ENCODE measurements around the gene CIB1. TPM values are rescaled to one million over a fixed set of nuclear protein-coding genes. Genes with fewer than 3 reads are reported as not detected.

The CIB1 gene
- total RNA-seq, 1 donor from 2014 or later = 42.7 TPM

DNA sequence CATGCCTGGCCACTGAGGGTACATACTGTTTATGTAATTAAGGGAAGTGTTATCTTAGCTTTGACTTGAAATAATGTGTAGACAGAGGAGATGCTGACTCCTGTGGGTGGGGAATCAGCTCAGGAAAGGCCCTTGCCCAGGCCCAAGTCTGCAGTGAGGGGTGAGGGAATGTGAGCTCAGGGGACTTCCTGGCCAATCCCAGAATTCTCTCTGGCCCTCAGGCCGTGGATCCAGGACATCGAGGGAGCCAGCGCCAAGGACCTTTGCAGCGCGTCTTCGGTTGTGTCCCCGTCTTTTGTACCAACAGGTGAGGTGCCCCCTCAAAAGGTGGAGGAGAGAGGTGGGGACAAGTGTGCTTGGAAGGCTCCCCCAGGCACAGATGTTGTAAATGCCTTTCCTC lies 6.4 kb downstream of the CIB1 start:
- no peak for DNase-seq (ENCODE audit: extremely low spot score in 2 of 2)
- TF ChIP-seq, protein P1, sequence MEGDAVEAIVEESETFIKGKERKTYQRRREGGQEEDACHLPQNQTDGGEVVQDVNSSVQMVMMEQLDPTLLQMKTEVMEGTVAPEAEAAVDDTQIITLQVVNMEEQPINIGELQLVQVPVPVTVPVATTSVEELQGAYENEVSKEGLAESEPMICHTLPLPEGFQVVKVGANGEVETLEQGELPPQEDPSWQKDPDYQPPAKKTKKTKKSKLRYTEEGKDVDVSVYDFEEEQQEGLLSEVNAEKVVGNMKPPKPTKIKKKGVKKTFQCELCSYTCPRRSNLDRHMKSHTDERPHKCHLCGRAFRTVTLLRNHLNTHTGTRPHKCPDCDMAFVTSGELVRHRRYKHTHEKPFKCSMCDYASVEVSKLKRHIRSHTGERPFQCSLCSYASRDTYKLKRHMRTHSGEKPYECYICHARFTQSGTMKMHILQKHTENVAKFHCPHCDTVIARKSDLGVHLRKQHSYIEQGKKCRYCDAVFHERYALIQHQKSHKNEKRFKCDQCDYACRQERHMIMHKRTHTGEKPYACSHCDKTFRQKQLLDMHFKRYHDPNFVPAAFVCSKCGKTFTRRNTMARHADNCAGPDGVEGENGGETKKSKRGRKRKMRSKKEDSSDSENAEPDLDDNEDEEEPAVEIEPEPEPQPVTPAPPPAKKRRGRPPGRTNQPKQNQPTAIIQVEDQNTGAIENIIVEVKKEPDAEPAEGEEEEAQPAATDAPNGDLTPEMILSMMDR (IDR thresholded peaks at IDR 0.05) = no peak
- TF ChIP-seq POLR2A (IDR thresholded peaks at IDR 0.05) (no peak), POLR2AphosphoS5 (IDR thresholded peaks at IDR 0.05; ENCODE audit: insufficient read depth in 1 of 2, low read depth in 1 of 2) (no peak)
- Histone ChIP-seq H3K4me1 (peaks cover 28% of the 10 kb centered on the region), H3K4me3 (no peak overlapping the region), H3K27ac (no peak overlapping the region), H3K36me3 (peaks cover 0 to 75% of the 10 kb centered on the region in 2 donors), H3K9me3 (no peaks in the 10 kb centered on the region), H3K27me3 (no peaks in the 10 kb centered on the region)
- intact Hi-C loops (cut with DNase I) = no loop called here

DNA sequence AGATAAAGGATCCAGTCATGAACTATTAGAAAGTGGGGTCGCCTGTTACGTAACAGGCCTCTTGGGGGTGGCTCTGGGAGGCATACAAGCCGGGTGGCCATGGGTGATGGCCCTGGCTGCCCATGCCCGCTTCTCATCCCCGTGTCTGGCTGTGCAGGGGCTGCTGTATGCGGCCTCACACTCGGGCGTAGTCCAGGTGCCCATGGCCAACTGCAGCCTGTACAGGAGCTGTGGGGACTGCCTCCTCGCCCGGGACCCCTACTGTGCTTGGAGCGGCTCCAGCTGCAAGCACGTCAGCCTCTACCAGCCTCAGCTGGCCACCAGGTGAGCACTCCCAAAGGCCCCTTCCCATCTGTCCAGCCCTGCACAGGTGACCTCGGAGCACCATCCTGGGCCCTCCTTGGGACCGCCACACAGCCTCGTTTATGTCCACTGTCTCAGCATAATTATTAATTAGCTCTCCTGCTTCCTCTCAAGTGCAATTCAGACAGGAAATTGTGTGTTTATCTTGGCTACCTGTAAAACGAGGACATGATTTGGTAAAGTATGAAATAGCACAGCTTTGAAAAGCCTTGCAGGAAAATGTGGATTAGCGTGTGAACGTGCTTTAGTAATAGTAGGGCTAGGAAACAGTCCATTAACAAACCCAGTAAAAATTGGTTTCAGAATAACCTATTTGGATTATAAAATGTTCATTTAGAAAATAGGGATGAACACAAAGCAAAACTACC lies 8.1 kb downstream of the CIB1 start:
- H3K27ac ChIP-seq = no peak overlapping the region
- no peak for DNase-seq (ENCODE audit: extremely low spot score in 2 of 2)
- H3K9me3 ChIP-seq = no peaks in the 10 kb centered on the region
- no peak overlapping the region for H3K4me3 ChIP-seq
- H3K27me3 ChIP-seq = no peaks in the 10 kb centered on the region
- intact Hi-C loops (cut with DNase I) = no loop called here
- peaks cover 21% of the 10 kb centered on the region for H3K4me1 ChIP-seq
- no peak for TF ChIP-seq POLR2A (IDR thresholded peaks at IDR 0.05)
- no peak for TF ChIP-seq POLR2AphosphoS5 (IDR thresholded peaks at IDR 0.05; ENCODE audit: insufficient read depth in 1 of 2, low read depth in 1 of 2)
- TF ChIP-seq, protein P1 (IDR thresholded peaks at IDR 0.05) = no peak
- H3K36me3 ChIP-seq = peaks cover 0 to 75% of the 10 kb centered on the region in 2 donors

DNA sequence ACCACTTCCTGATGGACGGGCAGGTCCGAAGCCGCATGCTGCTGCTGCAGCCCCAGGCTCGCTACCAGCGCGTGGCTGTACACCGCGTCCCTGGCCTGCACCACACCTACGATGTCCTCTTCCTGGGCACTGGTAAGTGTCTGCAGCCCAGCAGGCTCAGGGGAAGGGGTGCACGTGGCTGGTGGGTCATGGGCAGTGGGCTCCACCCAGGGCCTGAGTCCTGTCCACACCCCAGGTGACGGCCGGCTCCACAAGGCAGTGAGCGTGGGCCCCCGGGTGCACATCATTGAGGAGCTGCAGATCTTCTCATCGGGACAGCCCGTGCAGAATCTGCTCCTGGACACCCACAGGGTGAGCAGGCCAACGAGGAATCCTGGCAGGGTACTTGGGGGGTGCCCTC lies 8.7 kb downstream of the CIB1 start:
- H3K4me1 ChIP-seq = peaks cover 16% of the 10 kb centered on the region
- intact Hi-C loops (cut with DNase I) = no loop called here
- H3K36me3 ChIP-seq = peaks cover 0 to 73% of the 10 kb centered on the region in 2 donors
- TF ChIP-seq POLR2A (IDR thresholded peaks at IDR 0.05) (no peak), POLR2AphosphoS5 (IDR thresholded peaks at IDR 0.05; ENCODE audit: insufficient read depth in 1 of 2, low read depth in 1 of 2) (no peak)
- TF ChIP-seq, protein P1 (IDR thresholded peaks at IDR 0.05) = no peak
- H3K27me3 ChIP-seq = no peaks in the 10 kb centered on the region
- H3K9me3 ChIP-seq = no peaks in the 10 kb centered on the region
- no peak for DNase-seq (ENCODE audit: extremely low spot score in 2 of 2)
- H3K4me3 ChIP-seq = no peak overlapping the region
- H3K27ac ChIP-seq = no peak overlapping the region

DNA sequence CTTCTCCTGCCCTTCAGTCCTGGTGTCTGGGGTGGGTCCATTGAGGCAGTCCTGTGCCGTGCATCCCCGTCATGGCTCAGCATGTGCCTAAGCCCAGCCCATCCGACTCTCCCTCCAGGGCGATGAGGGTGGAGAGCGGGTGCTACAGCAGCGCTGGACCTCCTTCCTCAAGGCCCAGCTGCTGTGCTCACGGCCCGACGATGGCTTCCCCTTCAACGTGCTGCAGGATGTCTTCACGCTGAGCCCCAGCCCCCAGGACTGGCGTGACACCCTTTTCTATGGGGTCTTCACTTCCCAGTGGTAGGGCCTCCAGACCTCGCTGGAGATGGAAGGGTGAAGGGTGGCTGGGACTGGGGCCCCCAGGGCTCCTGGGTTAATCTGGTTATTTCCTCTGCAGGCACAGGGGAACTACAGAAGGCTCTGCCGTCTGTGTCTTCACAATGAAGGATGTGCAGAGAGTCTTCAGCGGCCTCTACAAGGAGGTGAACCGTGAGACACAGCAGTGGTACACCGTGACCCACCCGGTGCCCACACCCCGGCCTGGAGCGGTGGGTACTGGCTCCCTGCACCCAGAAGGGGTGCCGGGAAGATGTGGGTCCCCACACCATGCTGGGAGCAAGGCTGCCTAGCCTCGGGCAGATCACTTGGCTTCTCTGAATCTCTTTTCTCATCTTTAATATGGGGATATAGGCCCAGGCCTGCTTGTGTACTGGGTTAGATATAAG lies 10.1 kb downstream of the CIB1 start:
- Histone ChIP-seq H3K4me1 (peaks cover 11% of the 10 kb centered on the region), H3K4me3 (no peak overlapping the region), H3K9me3 (no peaks in the 10 kb centered on the region), H3K27me3 (no peaks in the 10 kb centered on the region), H3K27ac (no peak overlapping the region), H3K36me3 (peaks cover 0 to 58% of the 10 kb centered on the region in 2 donors)
- intact Hi-C loops (cut with DNase I) = no loop called here
- TF ChIP-seq POLR2AphosphoS5 (IDR thresholded peaks at IDR 0.05; ENCODE audit: insufficient read depth in 1 of 2, low read depth in 1 of 2) = no peak
- TF ChIP-seq, protein P1 (IDR thresholded peaks at IDR 0.05) = no peak
- DNase-seq (ENCODE audit: extremely low spot score in 2 of 2) = no peak

DNA sequence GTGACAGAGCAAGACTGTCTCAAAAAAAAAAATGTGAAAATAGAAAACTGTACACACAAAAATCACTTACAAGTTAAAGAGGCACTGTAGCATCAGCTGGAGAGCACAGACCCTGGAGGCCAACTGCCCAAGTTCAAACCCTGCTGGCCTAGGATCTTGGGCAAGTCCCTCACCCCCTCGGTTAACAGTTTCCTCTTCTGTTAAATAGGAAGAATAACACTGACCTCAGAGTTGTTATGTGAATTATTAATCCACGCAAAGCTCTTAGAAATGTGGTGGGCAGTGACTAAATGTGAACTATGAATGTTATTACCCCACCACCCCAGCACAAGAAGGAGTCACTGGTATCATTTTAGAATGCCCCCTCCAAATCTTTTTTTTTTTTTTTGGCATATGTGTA lies 11.2 kb downstream of the CIB1 start:
- no peak for DNase-seq (ENCODE audit: extremely low spot score in 2 of 2)
- Histone ChIP-seq H3K9me3 (no peaks in the 10 kb centered on the region), H3K36me3 (peaks cover 0 to 52% of the 10 kb centered on the region in 2 donors), H3K27ac (no peak overlapping the region), H3K4me3 (no peak overlapping the region), H3K4me1 (peaks cover 15% of the 10 kb centered on the region), H3K27me3 (no peaks in the 10 kb centered on the region)
- TF ChIP-seq POLR2A (IDR thresholded peaks at IDR 0.05) = no peak
- TF ChIP-seq POLR2AphosphoS5 (IDR thresholded peaks at IDR 0.05; ENCODE audit: insufficient read depth in 1 of 2, low read depth in 1 of 2) = no peak
- intact Hi-C loops (cut with DNase I) = no loop called here

Data from vagina (tissue), 2 donors.